Endothelial cell of umbilical vein (primary cell): ENCODE data around the gene COPZ2. TPM values are rescaled to one million over a fixed set of nuclear protein-coding genes. Genes with fewer than 3 reads are reported as not detected.

Experiments used
- BruUV-seq: library from RNA; stranded (reverse); fragments of 400-500 nt; replicated peaks from 2 replicates; lab custom pipeline; 2021; lab: Mats Ljungman, UMichigan
- CTCF ChIA-PET: fragments of 300-600, 350-600 bp; sonication (Branson Sonifier 250); formaldehyde crosslinking; loops from one replicate; lab custom pipeline; 2021; ENCODE audit warnings: antibody characterized with exemption, inconsistent platforms; lab: Charles Lee
- POLR2A ChIA-PET: fragments of 300-600, 350-600 bp; sonication (Branson Sonifier 250); formaldehyde crosslinking; loops from one replicate; lab custom pipeline; 2021; ENCODE audit warnings: antibody characterized with exemption, inconsistent platforms; lab: Charles Lee
- DNase-seq: peaks from one replicate; pipeline ENCODE4 v3.0.0-alpha.2; 2011; ENCODE audit warnings: low read depth, low spot score
- FAIRE-seq: peaks from 2 replicates; lab custom pipeline; 2011; peaks lifted over from hg19 to GRCh38; lab: Jason Lieb, UNC
- H2AFZ ChIP-seq: 2 replicates; pipeline ENCODE4 v1.6.0; 2012; ENCODE audit warnings: low read depth, low read length, control low read depth, inconsistent platforms
- H3K27ac ChIP-seq: 2 replicates; pipeline ENCODE4 v1.5.1; 2011; ENCODE audit warnings: low read depth, mild to moderate bottlenecking, control low read depth, low read length, moderate library complexity; ENCODE audit not compliant: insufficient read depth
- H3K27me3 ChIP-seq, 2 experiments: 2 replicates each; pipeline versions ENCODE4 v1.6.0 to v1.6.1; 2011; ENCODE audit warnings: low read length in 2 of 2, mixed read lengths in 1 of 2; ENCODE audit not compliant: control insufficient read depth in 2 of 2, insufficient read depth in 2 of 2
- H3K36me3 ChIP-seq, 2 experiments: 2 replicates in 1 of 2; 3 replicates in 1 of 2; pipeline ENCODE4 v1.5.1; 2011; ENCODE audit warnings: low read length in 2 of 2, mild to moderate bottlenecking in 1 of 2, moderate library complexity in 1 of 2; ENCODE audit not compliant: control insufficient read depth in 2 of 2, insufficient read depth in 2 of 2; ENCODE audit errors: extremely low read depth in 1 of 2
- H3K4me1 ChIP-seq: 3 replicates; pipeline ENCODE4 v1.5.1; 2011; ENCODE audit warnings: mild to moderate bottlenecking, low read length; ENCODE audit not compliant: control insufficient read depth, insufficient read depth; ENCODE audit errors: extremely low read depth
- H3K4me2 ChIP-seq: 2 replicates; pipeline ENCODE4 v1.6.1; 2011; ENCODE audit warnings: low read length, control low read depth, mixed read lengths; ENCODE audit not compliant: insufficient read depth
- H3K4me3 ChIP-seq, 3 experiments: fragments of 200-600 bp in 1 of 3; sonication (generic), shearing (Covaris generic) in 1 of 3; replicated peaks in 1 of 3; 2 replicates each; pipeline ENCODE4 v1.5.1; 2011 to 2016; ENCODE audit warnings: control low read depth in 3 of 3, low read length in 3 of 3, mild to moderate bottlenecking in 2 of 3, inconsistent platforms in 1 of 3, low read depth in 1 of 3, moderate library complexity in 1 of 3; ENCODE audit not compliant: insufficient read depth in 1 of 3
- H3K79me2 ChIP-seq: 2 replicates; pipeline ENCODE4 v1.6.0; 2012; ENCODE audit warnings: low read length, inconsistent platforms; ENCODE audit not compliant: control insufficient read depth, insufficient read depth
- H3K9ac ChIP-seq: replicated peaks from 2 replicates; pipeline ENCODE3; 2011; ENCODE audit warnings: low read length, control low read depth; ENCODE audit not compliant: insufficient read depth; ENCODE audit errors: extremely low read depth
- H3K9me1 ChIP-seq: replicated peaks from 3 replicates; pipeline ENCODE4 v1.6.0; 2011; ENCODE audit warnings: mild to moderate bottlenecking, low read length; ENCODE audit not compliant: control insufficient read depth, insufficient read depth; ENCODE audit errors: extremely low read depth
- H3K9me3 ChIP-seq: replicated peaks from 2 replicates; pipeline ENCODE4 v1.5.1; 2012; ENCODE audit warnings: low read length, inconsistent platforms; ENCODE audit not compliant: control insufficient read depth, insufficient read depth
- H4K20me1 ChIP-seq: replicated peaks from 2 replicates; pipeline ENCODE3; 2011; ENCODE audit warnings: mild to moderate bottlenecking, low read length; ENCODE audit not compliant: control insufficient read depth, insufficient read depth; ENCODE audit errors: extremely low read depth
- CTCF ChIP-seq, 2 donors: IDR thresholded peaks; 1 replicate in 1 of 2; 2 replicates in 1 of 2; pipeline ENCODE4 v1.5.1; 2011; ENCODE audit warnings: low read length in 2 of 2, mild to moderate bottlenecking in 2 of 2, moderate library complexity in 2 of 2, control low read depth in 1 of 2, inconsistent platforms in 1 of 2, low read depth in 1 of 2; ENCODE audit not compliant: insufficient read depth in 1 of 2; ENCODE audit errors: extremely low read depth in 1 of 2
- EZH2 ChIP-seq: IDR thresholded peaks from 2 replicates; pipeline ENCODE4 v1.6.1; 2012; ENCODE audit warnings: borderline replicate concordance, low read depth, mild to moderate bottlenecking, moderate library complexity, low read length, inconsistent platforms; ENCODE audit not compliant: severe bottlenecking
- FOS ChIP-seq: IDR thresholded peaks from 2 replicates; pipeline ENCODE4 v1.6.1; 2011; ENCODE audit warnings: mild to moderate bottlenecking, low read length, moderate library complexity, borderline replicate concordance; ENCODE audit not compliant: insufficient read depth
- GATA2 ChIP-seq: IDR thresholded peaks from 2 replicates; pipeline ENCODE4 v1.7.0; 2011; ENCODE audit warnings: low read depth, mild to moderate bottlenecking, moderate library complexity, mixed read lengths, low read length; ENCODE audit not compliant: insufficient read length, insufficient read depth
- JUN ChIP-seq: IDR thresholded peaks from 2 replicates; pipeline ENCODE4 v1.6.1; 2011; ENCODE audit warnings: borderline replicate concordance, low read depth; ENCODE audit not compliant: insufficient read length, insufficient read depth
- MAX ChIP-seq: IDR thresholded peaks from 2 replicates; pipeline ENCODE4 v1.6.1; 2011; ENCODE audit not compliant: insufficient read depth, insufficient read length
- MYC ChIP-seq: IDR thresholded peaks from one replicate; pipeline ENCODE4 v1.6.1; 2011; ENCODE audit warnings: mild to moderate bottlenecking, low read depth, low read length
- POLR2A ChIP-seq: IDR thresholded peaks from 2 replicates; pipeline ENCODE4 v1.6.1; 2012; ENCODE audit warnings: low read depth, mild to moderate bottlenecking, control low read depth, low read length
- POLR2AphosphoS5 ChIP-seq: IDR thresholded peaks from 2 replicates; pipeline ENCODE4 v1.6.1; 2012; ENCODE audit warnings: low read depth, mild to moderate bottlenecking, control low read depth, low read length, moderate library complexity; ENCODE audit not compliant: insufficient read depth
- dilution Hi-C: fragments of 300-500 bp; cut with MboI; formaldehyde crosslinking; loops from one replicate; pipeline ENCODE4 v1.15.0; 2019; ENCODE audit warnings: low sequenced_read_pairs; ENCODE audit not compliant: extremely low pct_ligation_motif_present
- intact Hi-C: fragments of 100-400 bp; cut with micrococcal nuclease; formaldehyde crosslinking; loops from one replicate; pipeline ENCODE4 v1.10.0; 2022
- polyA plus RNA-seq, 4 experiments: library from polyadenylated mRNA; depleted of rRNA in 3 of 4; stranded (reverse) in 3 of 4; unstranded in 1 of 4; fragments of >200 nt; gene quantifications; 2 replicates each; pipeline versions ENCODE4 v1.2.1 to v1.2.3, GENCODE V29; 2011 to 2012; ENCODE audit warnings: missing spikeins in 1 of 4
- total RNA-seq: library from RNA; stranded (reverse); gene quantifications from 2 replicates; pipeline ENCODE4 v1.2.3, GENCODE V29; 2021

COPZ2 gene
- total and polyA plus RNA-seq, 2 donors (not counting 3 experiments of a cell fraction or from before 2014, with no cell fraction given): 16.3 to 28.1 TPM

- no peak overlapping the region for H3K9ac ChIP-seq
- FAIRE-seq (peak; percentile 4), DNase-seq (peak; percentile 42)
- no peak overlapping the region for H3K27ac ChIP-seq
- no peaks in the 10 kb centered on the region for H3K27me3 ChIP-seq
- no peaks in the 10 kb centered on the region for H4K20me1 ChIP-seq
- H3K36me3 ChIP-seq: no peaks in the 10 kb centered on the region
- H3K4me3 ChIP-seq: no peak overlapping the region
- H2AFZ ChIP-seq: peak overlapping the region; percentile 56
- H3K9me1 ChIP-seq: no peaks in the 10 kb centered on the region
- no peak for TF ChIP-seq FOS
- TF ChIP-seq POLR2A: no peak
- TF ChIP-seq JUN: no peak
- no peak for TF ChIP-seq CTCF (IDR thresholded peaks at IDR 0.05; ENCODE audit: extremely low read depth in 1 of 2, insufficient read depth in 1 of 2, low read depth in 1 of 2, low read length in 2 of 2)
- no peak for TF ChIP-seq GATA2
- TF ChIP-seq POLR2AphosphoS5: no peak
- TF ChIP-seq MYC: no peak
- TF ChIP-seq MAX: no peak
- no peak for TF ChIP-seq EZH2
- POLR2A ChIA-PET: no interaction called here
- BruUV-seq: no TSS peak
- H3K4me1 ChIP-seq: peaks cover 6% of the 10 kb centered on the region
- no peaks in the 10 kb centered on the region for H3K79me2 ChIP-seq
- CTCF ChIA-PET: interaction anchor here (0.7 to 1.9 kb wide), 6 partner anchors 8 to 38 kb away, joined by 3 to 10 read pairs (median 7); partner anchors contain the start of gene CDK5RAP3
- H3K4me2 ChIP-seq: no peak overlapping the region
- intact Hi-C loops: no loop called here
- dilution Hi-C loops: no loop called here
- H3K9me3 ChIP-seq: no peaks in the 10 kb centered on the region
Observed at GRCh38 chr17:47987240-47987835, 50.3 kb downstream of the COPZ2 start.
